Lung microvascular endothelial cell (primary cell): ENCODE results near the gene ARL15. TPM values are rescaled to one million over a fixed set of nuclear protein-coding genes. Genes with fewer than 3 reads are reported as not detected.

Source experiments
- DNase-seq, 2 donors: peaks; one replicate each; pipeline versions ENCODE4 v3.0.0 to v3.0.0-alpha.2; 2010; ENCODE audit warnings: low read depth in 2 of 2
- total RNA-seq: library from RNA; depleted of rRNA; stranded (reverse); fragments of >200 nt; gene quantifications from 2 replicates; pipeline ENCODE4 v1.2.1, GENCODE V29; 2014

ARL15 gene
- total RNA-seq, 1 donor from 2014 or later: 44.6 TPM

GRCh38 chr5:54162184-54162583 is 148.2 kb downstream of the ARL15 start:
- DNase-seq: no peak

GRCh38 chr5:54160329-54160728 is 150.0 kb downstream of the ARL15 start:
- DNase-seq: no peak

GRCh38 chr5:54159893-54160195 is 150.5 kb downstream of the ARL15 start:
- DNase-seq: no peak

GRCh38 chr5:54159153-54159892 is 151.1 kb downstream of the ARL15 start:
- DNase-seq: peak in 1 of 2 donors; percentile 6

GRCh38 chr5:54156577-54156976 is 153.8 kb downstream of the ARL15 start:
- DNase-seq: no peak

GRCh38 chr5:54150841-54151240 is 159.5 kb downstream of the ARL15 start:
- DNase-seq: no peak

- DNase-seq: no peak
Observed at GRCh38 chr5:54148858-54149257, 161.5 kb downstream of the ARL15 start.

- no peak for DNase-seq
Observed at GRCh38 chr5:54148067-54148845, 162.1 kb downstream of the ARL15 start.

GRCh38 chr5:54146916-54147315 is 163.5 kb downstream of the ARL15 start:
- DNase-seq: peak in 1 of 2 donors; percentile 60

GRCh38 chr5:54146390-54146789 is 164.0 kb downstream of the ARL15 start:
- peak in 1 of 2 donors; percentile 18 for DNase-seq

- peak in 1 of 2 donors; percentile 66 for DNase-seq
Observed at GRCh38 chr5:54140247-54140840, 170.0 kb downstream of the ARL15 start.

GRCh38 chr5:54136516-54137440 is 173.6 kb downstream of the ARL15 start:
- DNase-seq: no peak

- DNase-seq: no peak
Observed at GRCh38 chr5:54135042-54135441, 175.3 kb downstream of the ARL15 start.

GRCh38 chr5:54133917-54134316 is 176.5 kb downstream of the ARL15 start:
- no peak for DNase-seq

- DNase-seq: no peak
Observed at GRCh38 chr5:54120473-54120872, 189.9 kb downstream of the ARL15 start.

GRCh38 chr5:54117957-54118356 is 192.4 kb downstream of the ARL15 start:
- no peak for DNase-seq

- DNase-seq: no peak
Observed at GRCh38 chr5:54115735-54116403, 194.5 kb downstream of the ARL15 start.

GRCh38 chr5:54113060-54113459 is 197.3 kb downstream of the ARL15 start:
- no peak for DNase-seq

- DNase-seq: no peak
Observed at GRCh38 chr5:54109626-54110330, 200.6 kb downstream of the ARL15 start.

- no peak for DNase-seq
Observed at GRCh38 chr5:54108136-54108535, 202.2 kb downstream of the ARL15 start.
